Sigmoid colon (tissue), 4 donors: ENCODE data around the gene GPR4.

Source experiments
- EP300 ChIP-seq, 4 donors: sonication (generic); formaldehyde crosslinking; IDR thresholded peaks; one replicate each; pipeline ENCODE4 v1.6.1; 2017; ENCODE audit warnings: antibody characterized with exemption in 4 of 4
- POLR2A ChIP-seq, 2 donors: fragments of 450-650 bp; IDR thresholded peaks; one replicate each; pipeline ENCODE4 v1.6.1; 2016; ENCODE audit warnings: antibody characterized with exemption in 2 of 2, mild to moderate bottlenecking in 2 of 2, moderate library complexity in 2 of 2
- POLR2AphosphoS5 ChIP-seq, 4 donors: sonication (generic); formaldehyde crosslinking; IDR thresholded peaks; one replicate each; pipeline ENCODE4 v1.6.1; 2017; ENCODE audit warnings: antibody characterized with exemption in 4 of 4
- TF ChIP-seq, protein P1 (sequence below), 4 experiments: fragments of 450-650 bp in 3 of 4; fragments of 200-600 bp in 1 of 4; IDR thresholded peaks; one replicate each; pipeline ENCODE4 v1.5.1; 2016 to 2019; ENCODE audit warnings: antibody characterized with exemption in 4 of 4, mild to moderate bottlenecking in 3 of 4, moderate library complexity in 2 of 4

DNA sequence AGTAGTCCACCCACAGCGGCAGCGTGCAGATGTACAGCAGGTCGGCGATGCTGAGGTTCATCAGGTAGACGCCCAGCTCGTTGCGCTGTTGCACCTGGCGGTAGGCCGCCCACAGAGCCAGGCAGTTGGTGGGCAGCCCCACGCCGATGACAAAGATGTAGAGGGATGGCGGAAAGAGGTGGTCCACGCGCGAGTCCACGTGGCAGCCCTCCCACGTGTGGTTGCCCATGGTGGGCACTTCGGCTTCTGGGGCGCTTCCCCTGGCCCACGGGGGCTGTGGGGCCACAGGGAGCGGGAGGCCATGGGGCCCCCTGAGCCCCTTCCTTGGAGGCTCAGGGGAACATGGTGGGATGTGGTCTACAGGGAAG lies 10.4 kb downstream of the GPR4 start:
- TF ChIP-seq, protein P1, sequence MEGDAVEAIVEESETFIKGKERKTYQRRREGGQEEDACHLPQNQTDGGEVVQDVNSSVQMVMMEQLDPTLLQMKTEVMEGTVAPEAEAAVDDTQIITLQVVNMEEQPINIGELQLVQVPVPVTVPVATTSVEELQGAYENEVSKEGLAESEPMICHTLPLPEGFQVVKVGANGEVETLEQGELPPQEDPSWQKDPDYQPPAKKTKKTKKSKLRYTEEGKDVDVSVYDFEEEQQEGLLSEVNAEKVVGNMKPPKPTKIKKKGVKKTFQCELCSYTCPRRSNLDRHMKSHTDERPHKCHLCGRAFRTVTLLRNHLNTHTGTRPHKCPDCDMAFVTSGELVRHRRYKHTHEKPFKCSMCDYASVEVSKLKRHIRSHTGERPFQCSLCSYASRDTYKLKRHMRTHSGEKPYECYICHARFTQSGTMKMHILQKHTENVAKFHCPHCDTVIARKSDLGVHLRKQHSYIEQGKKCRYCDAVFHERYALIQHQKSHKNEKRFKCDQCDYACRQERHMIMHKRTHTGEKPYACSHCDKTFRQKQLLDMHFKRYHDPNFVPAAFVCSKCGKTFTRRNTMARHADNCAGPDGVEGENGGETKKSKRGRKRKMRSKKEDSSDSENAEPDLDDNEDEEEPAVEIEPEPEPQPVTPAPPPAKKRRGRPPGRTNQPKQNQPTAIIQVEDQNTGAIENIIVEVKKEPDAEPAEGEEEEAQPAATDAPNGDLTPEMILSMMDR (IDR thresholded peaks at IDR 0.05) = no peak
- no peak for TF ChIP-seq EP300 (IDR thresholded peaks at IDR 0.05)
- no peak for TF ChIP-seq POLR2AphosphoS5 (IDR thresholded peaks at IDR 0.05)
- TF ChIP-seq POLR2A (IDR thresholded peaks at IDR 0.05) = no peak
